Neural progenitor cell (in vitro differentiated cells): Measurements from ENCODE around the gene IGSF21.

ENCODE experiments used
- EZH2 ChIP-seq: fragments of 200-600 bp; sonication (generic); IDR thresholded peaks from 2 replicates; pipeline ENCODE4 v1.6.1; 2017; ENCODE audit warnings: antibody characterized with exemption, mild to moderate bottlenecking, moderate library complexity
- TF ChIP-seq, protein P1 (sequence below): fragments of 200-600 bp; sonication (generic); IDR thresholded peaks from 2 replicates; pipeline ENCODE4 v1.5.1; 2017; ENCODE audit warnings: antibody characterized with exemption, mild to moderate bottlenecking

DNA sequence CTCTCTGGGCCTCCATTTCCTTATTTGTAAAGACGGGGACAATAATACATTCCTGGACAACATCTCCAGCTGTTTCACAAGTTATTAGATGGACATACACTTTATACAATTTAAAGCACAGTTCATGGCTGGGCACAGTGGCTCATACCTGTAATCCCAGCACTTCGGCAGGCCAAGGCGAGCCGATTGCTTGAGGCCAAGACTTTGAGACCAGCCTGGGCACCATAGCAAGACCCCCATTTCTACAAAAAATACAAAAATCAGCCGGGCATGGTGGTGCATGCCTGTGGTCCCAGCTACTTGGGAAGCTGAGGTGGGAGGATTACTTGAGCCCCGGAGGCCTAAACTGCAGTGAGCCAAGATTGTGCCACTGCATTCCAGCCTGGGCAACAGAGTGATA, 34.1 kb downstream of the IGSF21 start:
- TF ChIP-seq, protein P1, sequence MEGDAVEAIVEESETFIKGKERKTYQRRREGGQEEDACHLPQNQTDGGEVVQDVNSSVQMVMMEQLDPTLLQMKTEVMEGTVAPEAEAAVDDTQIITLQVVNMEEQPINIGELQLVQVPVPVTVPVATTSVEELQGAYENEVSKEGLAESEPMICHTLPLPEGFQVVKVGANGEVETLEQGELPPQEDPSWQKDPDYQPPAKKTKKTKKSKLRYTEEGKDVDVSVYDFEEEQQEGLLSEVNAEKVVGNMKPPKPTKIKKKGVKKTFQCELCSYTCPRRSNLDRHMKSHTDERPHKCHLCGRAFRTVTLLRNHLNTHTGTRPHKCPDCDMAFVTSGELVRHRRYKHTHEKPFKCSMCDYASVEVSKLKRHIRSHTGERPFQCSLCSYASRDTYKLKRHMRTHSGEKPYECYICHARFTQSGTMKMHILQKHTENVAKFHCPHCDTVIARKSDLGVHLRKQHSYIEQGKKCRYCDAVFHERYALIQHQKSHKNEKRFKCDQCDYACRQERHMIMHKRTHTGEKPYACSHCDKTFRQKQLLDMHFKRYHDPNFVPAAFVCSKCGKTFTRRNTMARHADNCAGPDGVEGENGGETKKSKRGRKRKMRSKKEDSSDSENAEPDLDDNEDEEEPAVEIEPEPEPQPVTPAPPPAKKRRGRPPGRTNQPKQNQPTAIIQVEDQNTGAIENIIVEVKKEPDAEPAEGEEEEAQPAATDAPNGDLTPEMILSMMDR: no peak
- TF ChIP-seq EZH2: no peak
